Esophagus muscularis mucosa (tissue), 4 donors: ENCODE data around the gene PNPLA7. TPM values are rescaled to one million over a fixed set of nuclear protein-coding genes. Genes with fewer than 3 reads are reported as not detected.

Experiments
- DNase-seq: peaks from one replicate; pipeline ENCODE4 v3.0.0-alpha.2; 2017; ENCODE audit errors: extremely low spot score
- H3K27ac ChIP-seq, 4 donors: fragments of 200-600 bp; sonication (generic); replicated peaks in 1 of 4; 1 replicate in 3 of 4; 2 replicates in 1 of 4; pipeline ENCODE4 v1.5.1; 2016 to 2019; ENCODE audit warnings: mild to moderate bottlenecking in 1 of 4
- H3K27me3 ChIP-seq, 4 donors: fragments of 200-600 bp; sonication (generic); one replicate each; pipeline versions ENCODE4 v1.5.1 to v1.6.0; 2016 to 2019
- H3K36me3 ChIP-seq, 4 donors: fragments of 200-600 bp; sonication (generic); one replicate each; pipeline ENCODE4 v1.5.1; 2016 to 2019
- H3K4me1 ChIP-seq, 4 donors: fragments of 200-600 bp; sonication (generic); one replicate each; pipeline ENCODE4 v1.5.1; 2016 to 2019
- H3K4me3 ChIP-seq, 4 donors: fragments of 200-600 bp; sonication (generic); 1 replicate in 2 of 4; 2 replicates in 2 of 4; pipeline ENCODE4 v1.5.1; 2016 to 2019; ENCODE audit warnings: mild to moderate bottlenecking in 4 of 4, moderate library complexity in 1 of 4
- H3K9me3 ChIP-seq, 4 donors: fragments of 200-600 bp; sonication (generic); 1 replicate in 3 of 4; 2 replicates in 1 of 4; pipeline ENCODE4 v1.5.1; 2016 to 2019
- EP300 ChIP-seq: sonication (generic); formaldehyde crosslinking; IDR thresholded peaks from one replicate; pipeline ENCODE4 v1.6.1; 2017; ENCODE audit warnings: antibody characterized with exemption
- POLR2A ChIP-seq: fragments of 450-650 bp; IDR thresholded peaks from one replicate; pipeline ENCODE4 v1.6.1; 2017; ENCODE audit warnings: antibody characterized with exemption, moderate library complexity, mild to moderate bottlenecking, low read depth
- POLR2AphosphoS5 ChIP-seq, 2 donors: sonication (generic); formaldehyde crosslinking; IDR thresholded peaks; one replicate each; pipeline ENCODE4 v1.6.1; 2017; ENCODE audit warnings: antibody characterized with exemption in 2 of 2
- WGBS: methylation state at CpG from one replicate; pipeline ENCODE4 v1.1.5; 2018; 5-methylcytosine and 5-hydroxymethylcytosine counted together
- intact Hi-C: fragments of 100-400 bp; cut with DNase I; formaldehyde crosslinking; loops from one replicate; pipeline ENCODE4 v1.15.1; 2023
- total RNA-seq, 4 donors: library from RNA; depleted of rRNA; stranded (reverse); fragments of >200 nt; gene quantifications; one replicate each; pipeline versions ENCODE4 v1.1.0 to v1.2.1, GENCODE V29; 2016
- TF ChIP-seq, protein P1 (sequence below), 3 experiments: fragments of 200-600 bp in 2 of 3; fragments of 450-650 bp in 1 of 3; sonication (generic) in 2 of 3; IDR thresholded peaks; one replicate each; pipeline ENCODE4 v1.5.1; 2017 to 2019; ENCODE audit warnings: antibody characterized with exemption in 3 of 3, mild to moderate bottlenecking in 2 of 3, moderate library complexity in 1 of 3

Gene PNPLA7
- total RNA-seq, 4 donors from 2014 or later = 3.0 to 6.2 (median 4.0) TPM

DNA sequence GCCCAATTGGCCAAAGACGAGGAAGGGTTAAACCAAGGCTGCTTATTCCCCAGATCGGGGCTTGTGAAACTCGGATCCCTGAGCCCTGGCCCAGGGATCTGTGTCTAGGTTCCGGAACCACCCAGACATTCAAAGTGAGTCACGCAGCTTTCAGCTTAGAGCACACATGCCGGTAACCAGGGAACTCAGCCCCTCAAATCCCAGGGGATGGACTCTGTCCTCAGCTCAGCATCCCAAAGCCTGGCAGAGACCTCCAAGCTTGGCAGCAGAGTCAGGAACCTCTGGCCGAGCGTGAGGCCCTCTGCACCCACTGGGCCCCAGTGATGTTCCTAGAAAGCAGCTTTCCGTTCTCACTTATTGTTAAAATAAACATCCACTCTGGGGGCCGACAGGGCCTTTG lies 5.1 kb downstream of the PNPLA7 start:
- DNase-seq = no peak
- intact Hi-C loops = no loop called here

DNA sequence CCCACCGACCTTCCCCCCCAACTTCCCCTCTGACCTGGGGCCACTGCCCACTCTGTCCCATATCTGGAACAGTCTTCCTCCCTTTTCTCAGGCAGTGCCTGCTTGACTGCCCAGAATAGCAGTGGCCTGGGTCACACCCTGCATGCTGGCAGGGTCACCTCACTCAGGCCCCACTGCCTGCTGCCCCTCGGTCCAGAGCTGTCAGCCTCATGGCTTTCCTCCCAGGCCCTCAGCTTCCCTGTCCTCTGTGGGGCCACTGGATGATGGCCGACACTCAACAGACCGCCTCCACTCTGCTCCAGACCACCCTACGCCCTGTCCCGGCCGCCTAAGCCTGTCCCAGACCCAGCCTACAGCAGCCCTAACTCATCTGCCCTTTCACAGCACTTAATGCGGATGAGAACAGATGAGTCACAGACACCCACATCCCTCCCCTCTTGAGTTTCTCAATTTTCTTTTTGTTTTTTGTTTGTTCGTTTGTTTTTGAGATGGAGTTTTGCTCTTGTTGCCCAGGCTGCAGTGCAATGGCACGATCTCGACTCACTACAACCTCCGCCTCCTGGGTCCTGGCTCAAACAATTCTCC lies 5.9 kb downstream of the PNPLA7 start:
- 82% methylated on average over 12 of the region's 12 CpGs for WGBS
- intact Hi-C loops = no loop called here
- no peak for DNase-seq

More for the DNA sequence above, 5.1 kb downstream of the PNPLA7 start:
- H3K36me3 ChIP-seq = peaks cover 6 to 37% (median 27%) of the 10 kb centered on the region in 4 donors
- peak overlapping the region in 2 of 4 donors; percentile 14 to 41 for H3K27ac ChIP-seq
- TF ChIP-seq, protein P1, sequence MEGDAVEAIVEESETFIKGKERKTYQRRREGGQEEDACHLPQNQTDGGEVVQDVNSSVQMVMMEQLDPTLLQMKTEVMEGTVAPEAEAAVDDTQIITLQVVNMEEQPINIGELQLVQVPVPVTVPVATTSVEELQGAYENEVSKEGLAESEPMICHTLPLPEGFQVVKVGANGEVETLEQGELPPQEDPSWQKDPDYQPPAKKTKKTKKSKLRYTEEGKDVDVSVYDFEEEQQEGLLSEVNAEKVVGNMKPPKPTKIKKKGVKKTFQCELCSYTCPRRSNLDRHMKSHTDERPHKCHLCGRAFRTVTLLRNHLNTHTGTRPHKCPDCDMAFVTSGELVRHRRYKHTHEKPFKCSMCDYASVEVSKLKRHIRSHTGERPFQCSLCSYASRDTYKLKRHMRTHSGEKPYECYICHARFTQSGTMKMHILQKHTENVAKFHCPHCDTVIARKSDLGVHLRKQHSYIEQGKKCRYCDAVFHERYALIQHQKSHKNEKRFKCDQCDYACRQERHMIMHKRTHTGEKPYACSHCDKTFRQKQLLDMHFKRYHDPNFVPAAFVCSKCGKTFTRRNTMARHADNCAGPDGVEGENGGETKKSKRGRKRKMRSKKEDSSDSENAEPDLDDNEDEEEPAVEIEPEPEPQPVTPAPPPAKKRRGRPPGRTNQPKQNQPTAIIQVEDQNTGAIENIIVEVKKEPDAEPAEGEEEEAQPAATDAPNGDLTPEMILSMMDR (IDR thresholded peaks at IDR 0.05) = no peak
- TF ChIP-seq POLR2A (no peak), EP300 (no peak), POLR2AphosphoS5 (IDR thresholded peaks at IDR 0.05) (no peak)
- no peaks in the 10 kb centered on the region for H3K27me3 ChIP-seq
- no peak overlapping the region for H3K4me3 ChIP-seq
- H3K4me1 ChIP-seq = peaks cover 9 to 20% (median 17%) of the 10 kb centered on the region in 4 donors
- 72% methylated on average over 3 of the region's 10 CpGs for WGBS
- H3K9me3 ChIP-seq = no peaks in the 10 kb centered on the region

DNA sequence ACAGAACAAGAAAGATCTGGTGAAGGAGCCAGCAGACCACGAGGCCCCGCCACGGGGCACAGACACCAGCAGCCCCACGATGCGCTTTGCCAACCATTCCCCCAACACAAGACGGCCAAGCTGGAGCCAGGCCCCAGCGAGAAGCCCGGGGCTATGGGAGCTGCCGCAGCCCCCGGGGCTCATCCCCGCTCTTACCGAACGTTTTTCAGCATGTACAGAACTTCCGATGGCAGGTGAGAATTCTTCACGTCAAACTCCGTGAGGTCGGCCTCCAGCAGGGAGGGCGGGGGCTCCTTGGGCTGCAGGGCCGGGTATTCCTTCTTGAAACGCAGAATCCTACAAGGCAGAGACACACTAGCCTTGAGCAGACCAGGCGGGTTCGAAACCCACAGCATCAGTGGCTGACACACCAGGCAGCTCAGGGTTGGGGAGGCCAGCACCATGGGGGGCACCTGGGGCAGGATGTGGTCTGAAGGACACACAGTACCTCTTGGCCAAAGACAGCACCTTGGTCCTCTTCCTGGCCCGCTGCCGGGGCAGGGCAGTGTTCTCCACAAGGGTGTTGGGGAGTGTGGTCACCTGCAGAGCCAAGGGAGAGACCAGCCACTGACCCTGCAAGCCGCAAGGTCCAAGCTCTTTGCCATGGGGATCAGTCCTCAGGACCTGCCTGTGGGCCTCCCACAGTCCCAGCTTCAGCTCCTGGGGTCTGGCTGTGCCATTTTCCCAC lies 6.8 kb downstream of the PNPLA7 start:
- DNase-seq = no peak
- H3K36me3 ChIP-seq = peaks cover 10 to 54% (median 34%) of the 10 kb centered on the region in 4 donors
- intact Hi-C loops = no loop called here
- peak overlapping the region in 1 of 4 donors; percentile 19 for H3K27ac ChIP-seq
- WGBS = 95% methylated on average over 23 of the region's 25 CpGs
- H3K9me3 ChIP-seq = no peaks in the 10 kb centered on the region
- H3K27me3 ChIP-seq = no peaks in the 10 kb centered on the region
- peaks cover 4 to 8% (median 6%) of the 10 kb centered on the region in 4 donors for H3K4me1 ChIP-seq
- TF ChIP-seq, protein P1 (IDR thresholded peaks at IDR 0.05) = no peak
- TF ChIP-seq POLR2A = no peak
- no peak for TF ChIP-seq EP300
- no peak overlapping the region for H3K4me3 ChIP-seq

More for the DNA sequence above, 5.9 kb downstream of the PNPLA7 start:
- no peaks in the 10 kb centered on the region for H3K27me3 ChIP-seq
- H3K27ac ChIP-seq = peak overlapping the region in 2 of 4 donors; percentile 19 to 23
- H3K4me3 ChIP-seq = no peak overlapping the region
- H3K4me1 ChIP-seq = peaks cover 8 to 12% (median 10%) of the 10 kb centered on the region in 4 donors
- H3K9me3 ChIP-seq = no peaks in the 10 kb centered on the region
- peaks cover 10 to 45% (median 34%) of the 10 kb centered on the region in 4 donors for H3K36me3 ChIP-seq
- TF ChIP-seq, protein P1 (IDR thresholded peaks at IDR 0.05) = no peak
- TF ChIP-seq POLR2AphosphoS5 (IDR thresholded peaks at IDR 0.05) (no peak), EP300 (no peak), POLR2A (no peak)

DNA sequence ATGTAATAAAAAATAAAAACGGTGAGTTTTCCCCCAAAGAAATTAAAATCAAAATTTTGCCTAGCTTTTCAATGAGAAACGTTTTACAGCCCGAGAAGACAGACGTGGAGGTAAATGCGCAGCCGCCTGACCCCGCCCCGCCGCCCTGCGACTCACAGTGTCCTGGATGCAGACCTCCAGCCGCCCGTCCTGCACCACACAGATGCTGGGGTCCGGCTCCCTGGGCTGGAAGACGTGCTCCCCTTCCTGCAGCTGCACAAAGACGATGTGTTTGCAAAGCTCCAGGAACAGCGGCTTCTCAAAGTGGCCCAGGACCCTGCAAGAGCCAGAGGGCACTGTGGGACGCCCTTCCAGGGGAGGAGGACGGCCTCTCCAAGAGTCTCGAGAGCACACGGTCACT lies 7.7 kb downstream of the PNPLA7 start:
- no peaks in the 10 kb centered on the region for H3K9me3 ChIP-seq
- no peaks in the 10 kb centered on the region for H3K27me3 ChIP-seq
- intact Hi-C loops = no loop called here
- H3K4me3 ChIP-seq = no peak overlapping the region
- H3K27ac ChIP-seq = no peak overlapping the region
- 91% methylated on average over 15 of the region's 20 CpGs for WGBS
- DNase-seq = no peak
- peaks cover under 1 to 4% (median 3%) of the 10 kb centered on the region in 4 donors for H3K4me1 ChIP-seq
- TF ChIP-seq EP300 (no peak), POLR2AphosphoS5 (IDR thresholded peaks at IDR 0.05) (no peak), POLR2A (no peak)
- TF ChIP-seq, protein P1 (IDR thresholded peaks at IDR 0.05) = no peak
- H3K36me3 ChIP-seq = peaks cover 10 to 63% (median 37%) of the 10 kb centered on the region in 4 donors
